ENCODE results near the gene ARHGAP33.

- no peak for TF ChIP-seq EP300 (IDR thresholded peaks at IDR 0.05)
- TF ChIP-seq CTCF (IDR thresholded peaks at IDR 0.05): no peak
- TF ChIP-seq POLR2A (IDR thresholded peaks at IDR 0.05): no peak
- TF ChIP-seq POLR2AphosphoS5 (IDR thresholded peaks at IDR 0.05): no peak
Observed at GRCh38 chr19:35751839-35752745, 23.3 kb upstream of the ARHGAP33 start.
